ENCODE data around the gene MRPS34.

GRCh38 chr16:1772908-1773702 is at the start of gene MRPS34:
- TF ChIP-seq POLR2A (IDR thresholded peaks at IDR 0.05) (peak; percentile 30), CTCF (IDR thresholded peaks at IDR 0.05) (peak; percentile 16 to 62 (median 46)), EP300 (IDR thresholded peaks at IDR 0.05) (no peak)
